HG02852 (cell line): Measurements from ENCODE around the gene CPT1B.
"Not testable (repeated sequence)": the region's sequence is repeated elsewhere in the genome, so short reads cannot be mapped to it uniquely, and the experiment has no call there.

ENCODE experiments used
- ATAC-seq: cut with Tn5 transposase; IDR thresholded peaks from one replicate; pipeline ENCODE4 v1.9.1; 2021; ENCODE audit warnings: mild to moderate bottlenecking, moderate library complexity; ENCODE audit not compliant: unreplicated experiment

The CPT1B gene

GRCh38 chr22:50609599-50609998 is 31.4 kb upstream of the CPT1B start:
- no peak for ATAC-seq

- ATAC-seq: no peak
Measured at GRCh38 chr22:50608996-50609395, 30.8 kb upstream of the CPT1B start.

GRCh38 chr22:50608058-50608840 is 30.0 kb upstream of the CPT1B start:
- ATAC-seq: not testable (repeated sequence)

DNA sequence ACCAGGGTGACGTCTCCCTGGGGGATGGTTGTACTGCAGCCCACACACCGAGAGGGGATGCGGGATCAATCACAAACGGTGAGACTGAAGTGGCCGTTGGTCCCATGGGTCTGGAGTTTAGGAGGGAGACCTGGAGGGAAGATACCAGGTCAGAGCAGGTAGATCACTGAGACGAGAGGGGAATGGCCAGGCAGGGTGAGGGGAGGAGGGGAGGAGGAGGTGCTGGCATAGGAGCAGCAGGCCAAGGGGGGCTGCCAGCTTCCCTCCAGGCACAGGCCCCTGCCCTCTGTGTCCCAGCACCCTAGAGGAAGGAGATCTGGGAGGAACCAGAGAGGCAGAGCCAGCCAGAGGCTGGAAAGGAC is 29.4 kb upstream of the CPT1B start:
- ATAC-seq: no peak

DNA sequence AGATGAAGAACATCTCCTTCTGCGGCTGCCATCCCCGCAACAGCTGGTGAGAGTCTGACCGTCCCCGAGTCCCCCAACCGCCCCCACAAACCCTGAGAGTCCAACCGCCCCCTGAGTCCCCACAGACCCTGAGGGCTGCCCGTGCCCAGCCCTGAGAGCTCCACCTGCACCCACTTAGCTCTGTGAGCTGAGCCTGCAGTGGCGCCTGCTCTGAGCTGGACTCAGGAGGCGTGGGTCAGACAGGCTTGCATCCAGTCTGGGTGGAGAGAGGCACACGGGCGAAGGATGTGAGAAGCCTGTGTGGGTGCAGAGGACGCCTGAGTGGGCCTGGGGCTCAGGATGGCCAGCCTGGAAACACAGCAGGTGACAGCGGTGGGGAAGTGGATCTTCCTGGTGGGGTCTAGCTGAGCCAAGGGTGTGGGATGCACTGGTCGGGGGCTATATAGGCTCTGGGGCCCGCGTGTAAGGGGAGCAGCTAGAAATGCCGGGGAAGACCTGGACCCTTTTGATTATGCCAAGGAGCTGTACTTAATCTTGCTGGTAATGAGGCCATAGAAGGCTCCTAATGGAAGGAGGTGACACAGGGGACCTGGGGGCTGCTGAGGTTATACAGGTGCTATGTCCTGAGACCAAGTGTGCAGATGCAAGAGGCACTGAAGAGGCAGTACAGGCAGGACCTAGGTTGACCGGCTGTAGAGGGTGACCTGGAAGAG is 28.9 kb upstream of the CPT1B start:
- ATAC-seq: no peak

GRCh38 chr22:50606165-50606945 is 28.1 kb upstream of the CPT1B start:
- no peak for ATAC-seq

GRCh38 chr22:50605613-50606074 is 27.4 kb upstream of the CPT1B start:
- ATAC-seq: no peak

- ATAC-seq: no peak
Measured at GRCh38 chr22:50605002-50605612, 26.9 kb upstream of the CPT1B start.

GRCh38 chr22:50604256-50605001 is 26.2 kb upstream of the CPT1B start:
- ATAC-seq: no peak

DNA sequence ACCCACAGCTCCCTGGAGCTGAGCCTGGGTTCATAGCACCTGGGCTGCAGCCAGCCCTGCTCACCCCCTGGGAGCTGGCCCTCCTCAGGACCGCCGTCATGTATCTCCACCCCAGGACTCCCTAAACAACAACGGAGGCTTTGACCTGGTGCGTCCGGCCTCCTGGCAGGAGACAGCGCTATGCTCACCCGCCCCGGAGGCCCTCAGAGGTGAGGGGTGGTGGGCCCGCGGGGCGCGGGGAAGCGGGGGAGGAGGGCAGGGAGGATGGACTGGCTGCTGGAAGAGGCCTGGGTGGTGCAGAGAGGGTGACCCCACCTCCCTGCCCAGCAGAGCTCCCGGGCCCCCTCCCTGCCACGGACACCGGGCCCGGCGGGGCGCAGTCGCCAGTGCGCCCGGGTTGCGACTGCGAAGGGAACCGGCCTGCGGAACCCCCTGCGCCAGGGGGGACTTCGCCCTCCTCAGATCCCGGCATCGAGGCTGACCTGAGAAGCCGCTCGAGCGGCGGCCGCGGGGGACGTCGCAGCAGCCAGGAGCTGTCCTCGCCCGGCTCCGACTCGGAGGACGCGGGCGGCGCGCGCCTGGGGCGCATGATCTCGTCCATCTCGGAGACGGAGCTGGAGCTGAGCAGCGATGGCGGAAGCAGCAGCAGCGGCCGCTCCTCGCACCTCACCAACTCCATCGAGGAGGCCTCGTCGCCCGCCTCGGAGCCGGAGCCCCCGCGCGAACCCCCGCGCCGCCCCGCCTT is 25.5 kb upstream of the CPT1B start:
- no peak for ATAC-seq

DNA sequence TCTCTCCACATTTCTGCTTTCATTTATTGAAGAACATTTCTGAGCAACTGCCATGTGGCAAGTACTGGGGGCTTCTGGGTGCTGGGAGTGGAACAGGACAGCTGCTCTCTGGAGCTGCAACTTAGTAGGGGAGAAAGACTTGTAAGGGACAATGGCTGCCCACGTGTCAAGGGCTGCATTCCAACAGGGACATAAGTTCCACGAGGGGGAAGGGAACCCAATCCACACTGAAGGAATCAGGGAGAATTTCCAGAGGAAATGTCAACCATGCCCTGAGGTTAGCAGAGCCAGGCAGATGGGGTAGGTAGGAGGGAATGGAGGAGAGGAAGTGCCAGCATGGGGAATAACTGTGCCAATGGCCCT is 24.1 kb upstream of the CPT1B start:
- no peak for ATAC-seq

DNA sequence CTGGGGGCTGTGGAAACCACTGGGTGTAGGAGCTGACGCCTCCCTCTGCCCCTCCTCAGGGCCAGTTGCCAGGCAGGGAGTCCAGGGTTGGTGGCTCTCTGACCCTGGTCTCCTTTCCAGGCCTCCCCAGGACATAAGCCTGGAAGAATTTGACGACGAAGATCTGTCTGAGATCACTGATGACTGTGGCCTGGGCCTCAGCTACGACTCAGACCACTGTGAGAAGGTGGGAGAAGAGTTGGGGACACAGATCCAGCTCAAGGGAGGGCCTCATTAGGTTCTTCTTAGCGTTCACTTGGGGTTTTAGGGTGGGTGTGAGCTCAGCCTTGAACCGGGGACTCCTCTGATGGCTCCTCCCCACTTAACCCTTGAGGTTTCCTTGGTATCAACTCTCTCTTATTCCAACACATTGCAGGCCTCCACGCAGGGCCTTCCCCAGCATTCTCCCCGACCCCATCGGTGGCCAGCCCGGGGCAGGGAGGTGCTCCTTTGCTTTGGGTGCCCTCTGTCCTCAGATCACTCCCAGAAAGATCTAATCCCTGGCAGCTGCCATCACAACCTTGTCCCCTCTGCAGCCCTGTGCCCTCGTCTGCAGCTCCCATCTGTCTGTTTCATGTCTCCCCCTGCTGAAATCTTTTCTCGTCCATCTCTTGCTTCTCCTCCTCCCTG is 23.6 kb upstream of the CPT1B start:
- no peak for ATAC-seq

DNA sequence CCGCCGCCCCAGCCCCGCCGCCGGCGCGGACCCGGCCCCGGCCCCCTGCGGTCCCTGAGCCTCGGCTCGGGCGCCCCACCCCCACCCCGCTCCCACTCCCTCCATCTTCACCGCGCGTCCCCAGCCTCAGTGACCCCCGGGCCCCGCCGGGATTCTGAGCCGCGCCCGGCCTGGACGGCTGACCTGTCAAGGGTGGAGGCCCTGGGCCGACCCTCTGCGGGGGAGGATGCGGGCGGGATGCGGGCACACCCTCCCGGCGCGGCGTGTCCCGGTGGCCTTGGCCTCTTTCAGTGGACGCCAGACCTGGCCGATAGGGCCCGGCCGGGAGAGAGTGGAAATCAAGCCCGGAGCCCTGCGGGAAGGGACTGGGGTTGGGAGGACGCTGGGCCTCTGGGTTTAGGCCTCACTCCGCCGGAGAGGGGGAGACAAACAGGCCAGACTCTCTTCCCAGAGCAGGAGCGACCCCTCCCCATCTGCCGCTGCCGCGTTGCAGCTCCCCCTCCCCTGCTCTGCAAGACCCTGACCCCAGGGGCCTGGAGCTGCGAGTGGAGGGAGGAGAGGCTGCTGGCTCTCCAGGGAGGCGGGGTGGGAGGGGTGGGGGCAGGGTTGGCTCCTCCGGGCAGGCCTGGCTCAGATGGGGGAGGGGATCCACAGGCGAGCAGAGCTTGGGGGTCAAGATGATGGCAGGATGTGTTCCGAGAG is 22.9 kb upstream of the CPT1B start:
- ATAC-seq: no peak

GRCh38 chr22:50600538-50600937 is 22.3 kb upstream of the CPT1B start, which contains the start of gene MAPK8IP2:
MAPK8IP2 (plus strand) TSS chr22:50600793; CDS start chr22:50600819, 26 bp downstream.
- no peak for ATAC-seq

GRCh38 chr22:50599816-50600455 is 21.7 kb upstream of the CPT1B start:
- no peak for ATAC-seq

GRCh38 chr22:50597097-50597496 is 18.9 kb upstream of the CPT1B start:
- no peak for ATAC-seq

- ATAC-seq: no peak
Measured at GRCh38 chr22:50595189-50595588, 17.0 kb upstream of the CPT1B start.

GRCh38 chr22:50587407-50587806 is 9.2 kb upstream of the CPT1B start:
- no peak for ATAC-seq
